ENCODE results near the gene ATP5F1C. TPM values are rescaled to one million over a fixed set of nuclear protein-coding genes. Genes with fewer than 3 reads are reported as not detected.

ATP5F1C gene
- total RNA-seq, 4 donors from 2014 or later = 306 to 448 (median 398) TPM

DNA sequence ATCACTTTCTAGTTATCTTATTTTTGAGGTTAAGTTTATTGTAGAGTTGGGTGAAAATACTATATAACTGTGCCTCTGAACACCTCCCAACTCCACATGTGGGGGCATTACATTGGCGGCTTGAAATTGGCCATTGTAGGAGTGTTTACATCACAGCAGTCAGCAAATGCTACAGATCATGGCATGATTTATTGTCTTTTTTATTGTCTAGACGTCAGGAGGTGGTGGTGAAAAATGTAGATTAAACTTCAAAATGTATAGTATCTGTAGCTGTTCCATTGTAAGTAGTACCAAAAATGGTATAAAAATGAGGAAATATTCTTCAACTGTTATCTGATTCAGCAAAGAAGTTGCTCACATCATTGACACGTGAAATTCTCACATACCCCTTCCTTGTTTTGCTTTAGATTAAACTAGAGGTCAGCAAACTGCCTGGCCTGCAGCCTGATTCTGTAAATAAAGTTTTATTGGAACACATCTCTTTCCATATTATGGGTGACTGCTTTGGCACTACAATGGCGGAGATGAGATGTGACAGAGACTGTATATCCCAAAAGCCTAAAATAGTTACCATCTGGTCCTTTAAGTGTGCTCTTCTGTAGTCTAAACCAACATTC lies 65.4 kb downstream of the ATP5F1C start:
- Histone ChIP-seq H3K27me3 (no peaks in the 10 kb centered on the region), H3K36me3 (no peaks in the 10 kb centered on the region), H3K27ac (no peak overlapping the region), H3K4me3 (no peak overlapping the region), H3K4me1 (peaks cover 0 to 10% (median 0%) of the 10 kb centered on the region in 4 donors), H3K9me3 (no peaks in the 10 kb centered on the region)
- TF ChIP-seq POLR2A (IDR thresholded peaks at IDR 0.05) = no peak
- no peak for DNase-seq

DNA sequence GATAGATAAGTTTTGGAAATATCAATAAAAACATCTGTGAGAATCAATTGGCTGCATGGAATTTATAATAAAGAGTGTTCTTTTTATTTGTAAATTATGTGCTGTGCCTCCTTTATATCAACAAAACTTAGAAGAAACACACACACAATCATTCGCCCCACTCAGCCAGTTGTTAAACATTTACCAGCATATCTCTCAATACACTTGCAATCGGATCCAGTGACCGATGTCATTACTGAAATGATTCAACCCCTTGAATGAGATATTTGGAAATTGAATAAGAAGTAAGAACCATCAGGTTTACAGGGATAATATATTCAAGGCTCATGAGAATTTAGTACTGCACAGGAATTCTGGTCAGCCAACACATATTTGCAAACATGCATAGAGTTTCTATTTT lies 65.9 kb downstream of the ATP5F1C start:
- Histone ChIP-seq H3K9me3 (no peaks in the 10 kb centered on the region), H3K27ac (no peak overlapping the region), H3K4me3 (no peak overlapping the region), H3K36me3 (no peaks in the 10 kb centered on the region), H3K4me1 (peaks cover 0 to 10% (median 0%) of the 10 kb centered on the region in 4 donors), H3K27me3 (no peaks in the 10 kb centered on the region)
- DNase-seq = no peak
- TF ChIP-seq, protein P1, sequence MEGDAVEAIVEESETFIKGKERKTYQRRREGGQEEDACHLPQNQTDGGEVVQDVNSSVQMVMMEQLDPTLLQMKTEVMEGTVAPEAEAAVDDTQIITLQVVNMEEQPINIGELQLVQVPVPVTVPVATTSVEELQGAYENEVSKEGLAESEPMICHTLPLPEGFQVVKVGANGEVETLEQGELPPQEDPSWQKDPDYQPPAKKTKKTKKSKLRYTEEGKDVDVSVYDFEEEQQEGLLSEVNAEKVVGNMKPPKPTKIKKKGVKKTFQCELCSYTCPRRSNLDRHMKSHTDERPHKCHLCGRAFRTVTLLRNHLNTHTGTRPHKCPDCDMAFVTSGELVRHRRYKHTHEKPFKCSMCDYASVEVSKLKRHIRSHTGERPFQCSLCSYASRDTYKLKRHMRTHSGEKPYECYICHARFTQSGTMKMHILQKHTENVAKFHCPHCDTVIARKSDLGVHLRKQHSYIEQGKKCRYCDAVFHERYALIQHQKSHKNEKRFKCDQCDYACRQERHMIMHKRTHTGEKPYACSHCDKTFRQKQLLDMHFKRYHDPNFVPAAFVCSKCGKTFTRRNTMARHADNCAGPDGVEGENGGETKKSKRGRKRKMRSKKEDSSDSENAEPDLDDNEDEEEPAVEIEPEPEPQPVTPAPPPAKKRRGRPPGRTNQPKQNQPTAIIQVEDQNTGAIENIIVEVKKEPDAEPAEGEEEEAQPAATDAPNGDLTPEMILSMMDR (IDR thresholded peaks at IDR 0.05) = no peak
- TF ChIP-seq POLR2A (IDR thresholded peaks at IDR 0.05) = no peak

DNA sequence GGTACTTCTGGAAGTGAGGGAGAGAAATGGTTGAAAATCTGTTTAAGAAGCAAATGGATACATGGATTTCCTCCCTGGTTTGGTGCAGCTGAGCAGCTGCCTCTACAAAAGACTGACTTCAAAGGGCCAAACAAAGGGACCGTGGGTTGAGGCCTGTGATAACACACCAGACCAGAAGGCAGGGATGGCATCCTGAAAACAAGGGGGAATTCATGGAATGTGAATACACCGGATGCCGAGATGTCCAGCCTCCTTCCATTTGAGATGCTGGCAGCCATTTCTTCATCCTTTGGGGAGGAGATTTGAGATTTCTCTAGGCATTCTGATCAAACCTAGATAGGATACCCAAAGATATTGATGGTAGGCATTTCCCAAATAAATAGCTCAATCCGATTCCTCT lies 67.2 kb downstream of the ATP5F1C start:
- H3K4me3 ChIP-seq = no peak overlapping the region
- H3K27ac ChIP-seq = no peak overlapping the region
- no peak for DNase-seq
- H3K9me3 ChIP-seq = no peaks in the 10 kb centered on the region
- no peaks in the 10 kb centered on the region for H3K27me3 ChIP-seq
- H3K36me3 ChIP-seq = no peaks in the 10 kb centered on the region
- H3K4me1 ChIP-seq = peaks cover 0 to 10% (median 0%) of the 10 kb centered on the region in 4 donors
- TF ChIP-seq, protein P1 (IDR thresholded peaks at IDR 0.05) = no peak
- TF ChIP-seq POLR2A (IDR thresholded peaks at IDR 0.05) = no peak

DNA sequence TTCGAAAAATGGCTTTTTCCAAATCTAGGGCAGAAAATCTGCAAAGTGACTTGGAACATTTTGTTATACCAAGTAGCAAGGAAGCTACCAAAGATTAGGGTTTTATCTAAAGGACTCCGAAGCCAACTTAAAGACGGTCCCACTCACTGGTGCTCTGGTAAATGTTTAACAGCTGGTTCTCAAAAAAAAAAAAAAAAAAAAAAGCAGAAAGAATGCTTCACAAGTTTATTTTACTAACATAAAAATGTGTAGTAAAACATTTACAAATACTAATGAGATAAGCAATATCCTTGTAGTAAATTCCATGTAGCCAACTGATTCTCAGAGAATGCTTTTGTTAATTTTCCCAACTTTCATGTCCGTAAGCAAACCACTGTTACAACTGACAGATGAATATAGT lies 68.7 kb downstream of the ATP5F1C start:
- DNase-seq = no peak
- H3K4me1 ChIP-seq = peaks cover 0 to 10% (median 0%) of the 10 kb centered on the region in 4 donors
- H3K27me3 ChIP-seq = no peaks in the 10 kb centered on the region
- no peaks in the 10 kb centered on the region for H3K36me3 ChIP-seq
- TF ChIP-seq POLR2A (IDR thresholded peaks at IDR 0.05) = no peak
- TF ChIP-seq, protein P1 (IDR thresholded peaks at IDR 0.05) = no peak
- no peak overlapping the region for H3K4me3 ChIP-seq
- peaks cover 0 to 9% (median 0%) of the 10 kb centered on the region in 4 donors for H3K9me3 ChIP-seq
- H3K27ac ChIP-seq = no peak overlapping the region

DNA sequence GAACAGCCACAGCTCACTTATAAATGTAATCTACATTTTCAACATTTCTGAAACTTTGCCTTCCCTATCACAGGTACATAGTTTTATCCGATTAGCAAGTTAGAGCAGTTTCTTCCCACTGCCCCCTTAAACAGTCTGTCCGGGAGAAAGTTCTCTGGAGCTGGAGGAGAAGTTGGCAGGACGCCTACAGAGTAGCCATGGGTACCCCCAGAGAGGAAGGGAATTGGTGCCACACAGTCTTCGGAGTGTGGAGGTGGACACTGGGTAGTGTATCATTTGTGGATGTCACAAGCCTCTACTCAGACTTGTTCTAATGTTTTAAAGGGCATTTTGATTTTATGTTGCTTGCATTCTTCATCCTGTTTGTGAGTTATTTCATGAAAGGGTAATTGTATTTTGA lies 69.3 kb downstream of the ATP5F1C start:
- no peak for DNase-seq
- Histone ChIP-seq H3K36me3 (no peaks in the 10 kb centered on the region), H3K4me1 (peaks cover 0 to 10% (median 0%) of the 10 kb centered on the region in 4 donors), H3K4me3 (no peak overlapping the region), H3K27ac (no peak overlapping the region), H3K9me3 (peaks cover 0 to 15% (median 0%) of the 10 kb centered on the region in 4 donors), H3K27me3 (no peaks in the 10 kb centered on the region)
- TF ChIP-seq, protein P1 (IDR thresholded peaks at IDR 0.05) = no peak
- no peak for TF ChIP-seq POLR2A (IDR thresholded peaks at IDR 0.05)

Other genes starting within 250 kb of the ATP5F1C start
- 10 to 100 TPM in 1 of 4 donors, 1 to 10 TPM in 3; 1.9 to 29.7 (median 4.9) TPM for gene ITIH5, start 121.2 kb upstream of the ATP5F1C start, total RNA-seq
- gene ITIH2, start 84.9 kb upstream of the ATP5F1C start, total RNA-seq = not detected
- 10 to 100 TPM in 3 of 4 donors, 1 to 10 TPM in 1; 8.9 to 25.6 (median 11.8) TPM for gene KIN, start 184 bp upstream of the ATP5F1C start, total RNA-seq
- 10 to 100 TPM in 1 of 4 donors, 1 to 10 TPM in 3; 5.1 to 22.3 (median 7.1) TPM for gene TAF3, start 30.3 kb downstream of the ATP5F1C start, total RNA-seq